GM10847 (cell line): ENCODE data around the gene C16orf92.

Experiments used
- POLR2A ChIP-seq: IDR thresholded peaks from 2 replicates; pipeline ENCODE4 v1.6.1; 2011; ENCODE audit not compliant: insufficient read length; ENCODE audit errors: extremely low read depth

C16orf92 gene

DNA sequence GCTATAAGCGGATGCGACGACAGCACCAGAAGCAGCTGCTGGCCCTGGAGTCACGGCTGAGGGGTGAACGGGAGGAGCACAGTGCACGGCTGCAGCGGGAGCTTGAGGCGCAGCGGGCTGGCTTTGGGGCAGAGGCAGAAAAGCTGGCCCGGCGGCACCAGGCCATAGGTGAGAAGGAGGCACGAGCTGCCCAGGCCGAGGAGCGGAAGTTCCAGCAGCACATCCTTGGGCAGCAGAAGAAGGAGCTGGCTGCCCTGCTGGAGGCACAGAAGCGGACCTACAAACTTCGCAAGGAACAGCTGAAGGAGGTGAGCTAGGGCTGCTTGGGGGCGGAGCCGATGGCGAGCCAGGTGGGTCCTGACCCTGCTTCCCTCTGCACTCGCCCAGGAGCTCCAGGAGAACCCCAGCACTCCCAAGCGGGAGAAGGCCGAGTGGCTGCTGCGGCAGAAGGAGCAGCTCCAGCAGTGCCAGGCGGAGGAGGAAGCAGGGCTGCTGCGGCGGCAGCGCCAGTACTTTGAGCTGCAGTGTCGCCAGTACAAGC is 37.7 kb upstream of the C16orf92 start:
- TF ChIP-seq POLR2A: no peak

DNA sequence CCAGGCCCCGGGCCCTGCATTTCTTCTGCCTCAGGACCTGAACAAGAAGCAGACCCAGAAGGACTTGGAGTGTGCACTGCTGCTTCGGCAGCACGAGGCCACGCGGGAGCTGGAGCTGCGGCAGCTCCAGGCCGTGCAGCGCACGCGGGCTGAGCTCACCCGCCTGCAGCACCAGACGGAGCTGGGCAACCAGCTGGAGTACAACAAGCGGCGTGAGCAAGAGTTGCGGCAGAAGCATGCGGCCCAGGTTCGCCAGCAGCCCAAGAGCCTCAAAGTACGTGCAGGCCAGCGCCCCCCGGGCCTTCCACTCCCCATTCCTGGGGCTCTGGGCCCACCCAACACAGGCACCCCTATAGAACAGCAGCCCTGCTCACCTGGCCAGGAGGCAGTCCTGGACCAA is 36.8 kb upstream of the C16orf92 start:
- TF ChIP-seq POLR2A: no peak

GRCh38 chr16:29986931-29987330 is 36.1 kb upstream of the C16orf92 start:
- TF ChIP-seq POLR2A: no peak

- no peak for TF ChIP-seq POLR2A
These were observed 35.5 kb upstream of the C16orf92 start for GRCh38 chr16:29987371-29988085.

GRCh38 chr16:29988346-29989075 is 34.5 kb upstream of the C16orf92 start:
- no peak for TF ChIP-seq POLR2A

DNA sequence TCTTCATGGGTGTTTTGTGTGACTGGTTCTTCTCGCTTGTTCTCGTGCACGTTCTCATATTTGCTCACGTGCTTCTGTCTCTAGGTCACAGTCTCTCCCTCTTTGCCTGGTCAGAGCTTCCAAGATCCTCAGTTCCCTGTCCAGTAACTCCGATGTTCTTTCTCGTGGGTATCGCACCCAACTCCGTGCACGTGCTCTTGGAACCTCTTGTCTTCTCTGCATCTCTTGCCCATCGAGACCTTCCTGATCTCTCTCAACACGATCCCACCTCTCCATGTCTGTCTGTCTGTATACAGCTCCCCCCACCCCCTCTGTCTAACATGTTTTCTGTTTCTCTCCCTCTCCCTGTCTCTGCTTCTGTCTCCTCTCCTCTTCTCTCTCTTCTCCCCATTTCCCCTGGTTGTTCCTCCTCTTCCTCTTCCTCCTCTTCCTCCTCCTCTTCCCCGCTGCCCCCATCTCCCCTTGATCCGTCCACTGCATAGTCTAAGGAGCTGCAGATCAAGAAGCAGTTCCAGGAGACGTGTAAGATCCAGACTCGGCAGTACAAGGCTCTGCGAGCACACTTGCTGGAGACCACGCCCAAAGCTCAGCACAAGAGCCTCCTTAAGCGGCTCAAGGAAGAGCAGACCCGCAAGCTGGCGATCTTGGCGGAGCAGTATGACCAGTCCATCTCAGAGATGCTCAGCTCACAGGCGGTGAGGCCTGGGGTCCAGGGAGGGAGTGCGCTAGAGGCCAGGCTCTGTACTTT is 33.7 kb upstream of the C16orf92 start:
- TF ChIP-seq POLR2A: no peak

- no peak for TF ChIP-seq POLR2A
These were observed 33.0 kb upstream of the C16orf92 start for GRCh38 chr16:29990034-29990433.

- no peak for TF ChIP-seq POLR2A
These were observed 32.0 kb upstream of the C16orf92 start for GRCh38 chr16:29990883-29991570.

- TF ChIP-seq POLR2A: no peak
These were observed 31.5 kb upstream of the C16orf92 start for GRCh38 chr16:29991571-29991904.

DNA sequence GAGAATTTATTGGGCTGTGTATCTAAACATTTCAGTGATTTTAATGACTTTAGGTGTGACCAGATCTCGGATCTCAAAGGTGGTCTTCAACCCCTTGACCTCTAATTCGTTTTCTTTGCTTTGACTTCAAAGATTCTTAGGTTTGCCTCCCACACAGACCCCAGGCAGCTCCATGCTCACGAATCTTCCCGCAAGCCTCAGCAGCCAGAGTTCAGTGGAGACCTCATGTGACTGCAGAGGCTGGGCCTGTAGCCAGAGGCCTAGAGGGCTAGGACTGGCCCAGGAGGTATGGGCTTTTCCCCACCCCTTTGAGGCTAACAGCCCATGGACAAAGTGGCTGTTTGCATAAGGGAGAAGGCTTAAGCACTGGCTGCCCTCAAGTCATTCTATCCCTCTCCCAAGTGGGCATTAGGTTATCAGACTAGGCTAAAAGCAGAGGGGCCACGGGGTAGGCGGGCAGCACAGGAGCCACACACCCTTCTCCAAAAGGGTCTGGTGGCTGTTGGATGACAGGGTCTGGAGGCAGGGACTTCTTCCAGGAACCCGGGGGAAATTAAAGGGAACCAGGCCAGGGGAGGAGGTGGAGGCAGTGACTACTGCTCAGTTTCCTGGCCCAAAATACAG is 30.5 kb upstream of the C16orf92 start:
- TF ChIP-seq POLR2A: no peak

- no peak for TF ChIP-seq POLR2A
These were observed 29.7 kb upstream of the C16orf92 start for GRCh38 chr16:29993191-29993902.

GRCh38 chr16:29993903-29994599 is 28.9 kb upstream of the C16orf92 start:
- TF ChIP-seq POLR2A: no peak

GRCh38 chr16:29994600-29995323 is 28.2 kb upstream of the C16orf92 start:
- TF ChIP-seq POLR2A: no peak
